IMR-90 (cell line): ENCODE results near the gene SLC1A7. TPM values are rescaled to one million over a fixed set of nuclear protein-coding genes. Genes with fewer than 3 reads are reported as not detected.

ENCODE experiments used
- ATAC-seq: fragments of 200-7000 bp; cut with Tn5 transposase; 2 replicates; pipeline ENCODE4 v1.9.1; 2020; ENCODE audit warnings: low read depth, mild to moderate bottlenecking, moderate library complexity
- BruUV-seq: library from RNA; stranded (reverse); fragments of 400-500 nt; replicated peaks from 2 replicates; lab custom pipeline; 2021; lab: Mats Ljungman, UMichigan
- CTCF ChIA-PET: fragments of 300-600 bp; formaldehyde crosslinking; extraction: SDS; loops from one replicate; lab custom pipeline; 2021; ENCODE audit warnings: antibody characterized with exemption; lab: Yijun Ruan, JAX
- POLR2A ChIA-PET: fragments of 300-600 bp; sonication (Branson Sonifier 250); formaldehyde crosslinking; loops from one replicate; lab custom pipeline; 2022; ENCODE audit warnings: antibody characterized with exemption; ENCODE audit not compliant: unreplicated experiment; lab: Charles Lee
- DNase-seq: peaks from one replicate; pipeline ENCODE4 v3.0.0; 2013
- H2AFZ ChIP-seq: replicated peaks from 2 replicates; pipeline ENCODE3; 2013; ENCODE audit warnings: low read length, mild to moderate bottlenecking; ENCODE audit not compliant: poor library complexity
- H2AK5ac ChIP-seq: 2 replicates; pipeline ENCODE4 v1.6.1; 2013; ENCODE audit warnings: low read depth, low read length, inconsistent platforms
- H2AK9ac ChIP-seq: replicated peaks from 2 replicates; pipeline ENCODE3; 2013; ENCODE audit warnings: mild to moderate bottlenecking, low read depth, low read length, moderate library complexity; ENCODE audit not compliant: poor library complexity
- H2BK120ac ChIP-seq: 2 replicates; pipeline ENCODE4 v1.6.1; 2013; ENCODE audit warnings: low read depth, low read length, inconsistent platforms
- H2BK15ac ChIP-seq: 3 replicates; pipeline ENCODE4 v1.6.1; 2013; ENCODE audit warnings: low read depth, low read length, inconsistent platforms
- H2BK20ac ChIP-seq: 2 replicates; pipeline ENCODE4 v1.6.1; 2013; ENCODE audit warnings: low read depth, mild to moderate bottlenecking, inconsistent platforms, low read length, moderate library complexity
- H2BK5ac ChIP-seq: 2 replicates; pipeline ENCODE4 v1.6.1; 2013; ENCODE audit warnings: mild to moderate bottlenecking, low read depth, low read length, inconsistent platforms; ENCODE audit not compliant: poor library complexity, severe bottlenecking
- H3K14ac ChIP-seq: replicated peaks from 2 replicates; pipeline ENCODE4 v1.6.1; 2013; ENCODE audit warnings: low read depth, low read length, inconsistent platforms
- H3K18ac ChIP-seq: 2 replicates; pipeline ENCODE4 v1.6.1; 2013; ENCODE audit warnings: low read depth, low read length, control low read depth
- H3K23ac ChIP-seq: 2 replicates; pipeline ENCODE4 v1.6.1; 2013; ENCODE audit warnings: low read depth, low read length, inconsistent platforms
- H3K27ac ChIP-seq: 2 replicates; pipeline ENCODE4 v1.5.1; 2013; ENCODE audit warnings: mild to moderate bottlenecking, control low read depth, low read length; ENCODE audit not compliant: insufficient read depth
- H3K27me3 ChIP-seq: 2 replicates; pipeline ENCODE4 v1.6.1; 2013; ENCODE audit warnings: low read length; ENCODE audit not compliant: control insufficient read depth, insufficient read depth
- H3K36me3 ChIP-seq: 2 replicates; pipeline ENCODE4 v1.6.1; 2013; ENCODE audit warnings: low read length, mixed read lengths; ENCODE audit not compliant: control insufficient read depth, insufficient read depth
- H3K4ac ChIP-seq: 2 replicates; pipeline ENCODE4 v1.6.1; 2013; ENCODE audit warnings: low read depth, low read length, inconsistent platforms
- H3K4me1 ChIP-seq: 2 replicates; pipeline ENCODE4 v1.6.1; 2013; ENCODE audit warnings: low read length, mixed read lengths; ENCODE audit not compliant: control insufficient read depth, insufficient read depth
- H3K4me2 ChIP-seq: 2 replicates; pipeline ENCODE4 v1.6.1; 2013; ENCODE audit warnings: low read depth, mild to moderate bottlenecking, control low read depth, low read length, moderate library complexity
- H3K4me3 ChIP-seq: 2 replicates; pipeline ENCODE4 v1.5.1; 2013; ENCODE audit warnings: low read depth, mild to moderate bottlenecking, control low read depth, low read length, moderate library complexity; ENCODE audit not compliant: insufficient read depth
- H3K56ac ChIP-seq: 2 replicates; pipeline ENCODE4 v1.6.1; 2013; ENCODE audit warnings: low read length, inconsistent platforms; ENCODE audit not compliant: insufficient read depth; ENCODE audit errors: extremely low read depth
- H3K79me1 ChIP-seq, 2 experiments: 2 replicates each; pipeline ENCODE4 v1.6.1; 2013; ENCODE audit warnings: low read length in 2 of 2, inconsistent platforms in 1 of 2, low read depth in 1 of 2
- H3K9ac ChIP-seq: 2 replicates; pipeline ENCODE4 v1.6.1; 2013; ENCODE audit warnings: low read depth, low read length, control low read depth
- H3K9me1 ChIP-seq: 2 replicates; pipeline ENCODE4 v1.6.1; 2013; ENCODE audit warnings: low read length, inconsistent platforms; ENCODE audit not compliant: insufficient read depth
- H3K9me3 ChIP-seq: 2 replicates; pipeline ENCODE4 v1.6.1; 2013; ENCODE audit warnings: low read length; ENCODE audit not compliant: control insufficient read depth, insufficient read depth
- H4K20me1 ChIP-seq: 2 replicates; pipeline ENCODE4 v1.6.1; 2013; ENCODE audit warnings: low read length, inconsistent platforms; ENCODE audit not compliant: insufficient read depth
- H4K5ac ChIP-seq: 2 replicates; pipeline ENCODE4 v1.6.1; 2013; ENCODE audit warnings: mild to moderate bottlenecking, low read depth, low read length, control low read depth
- H4K8ac ChIP-seq, 2 experiments: 2 replicates each; pipeline ENCODE4 v1.6.1; 2013; ENCODE audit warnings: low read depth in 2 of 2, low read length in 2 of 2, control low read depth in 1 of 2, inconsistent platforms in 1 of 2
- H4K91ac ChIP-seq: 2 replicates; pipeline ENCODE4 v1.6.1; 2013; ENCODE audit warnings: low read depth, low read length, inconsistent platforms; ENCODE audit not compliant: insufficient read depth
- BHLHE40 ChIP-seq: fragments of 150-350 bp; IDR thresholded peaks from 2 replicates; pipeline ENCODE4 v1.6.1; 2016; ENCODE audit warnings: mild to moderate bottlenecking, low read depth, low read length
- CEBPB ChIP-seq: IDR thresholded peaks from 2 replicates; pipeline ENCODE4 v1.6.1; 2012; ENCODE audit warnings: low read depth, low read length, improper control_type of control experiment
- CHD1 ChIP-seq: IDR thresholded peaks from 2 replicates; pipeline ENCODE4 v1.6.1; 2012; ENCODE audit warnings: low read depth, low read length, improper control_type of control experiment
- MAFK ChIP-seq: IDR thresholded peaks from 2 replicates; pipeline ENCODE4 v1.6.1; 2012; ENCODE audit warnings: low read depth, low read length, improper control_type of control experiment
- MAZ ChIP-seq: IDR thresholded peaks from 2 replicates; pipeline ENCODE4 v1.6.1; 2012; ENCODE audit warnings: low read depth, mild to moderate bottlenecking, low read length, improper control_type of control experiment, moderate library complexity, borderline replicate concordance
- MXI1 ChIP-seq: IDR thresholded peaks from 2 replicates; pipeline ENCODE4 v1.6.1; 2012; ENCODE audit warnings: low read depth, mild to moderate bottlenecking, low read length, moderate library complexity, borderline replicate concordance
- NFE2L2 ChIP-seq: fragments of 150-350 bp; IDR thresholded peaks from 2 replicates; pipeline ENCODE4 v1.6.1; 2016; ENCODE audit warnings: low read depth, mild to moderate bottlenecking, low read length
- POLR2A ChIP-seq: IDR thresholded peaks from 2 replicates; pipeline ENCODE4 v1.6.1; 2012; ENCODE audit warnings: mild to moderate bottlenecking, low read depth, low read length
- RAD21 ChIP-seq: IDR thresholded peaks from 2 replicates; pipeline ENCODE4 v1.6.1; 2012; ENCODE audit warnings: low read length, improper control_type of control experiment
- RCOR1 ChIP-seq: IDR thresholded peaks from 2 replicates; pipeline ENCODE4 v1.6.1; 2012; ENCODE audit warnings: mild to moderate bottlenecking, low read length, improper control_type of control experiment; ENCODE audit not compliant: insufficient replicate concordance
- RFX5 ChIP-seq: IDR thresholded peaks from 2 replicates; pipeline ENCODE4 v1.8.0; 2012; ENCODE audit warnings: low read depth, mild to moderate bottlenecking, low read length, moderate library complexity
- SMC3 ChIP-seq: fragments of 150-350 bp; IDR thresholded peaks from 2 replicates; pipeline ENCODE4 v1.6.1; 2016; ENCODE audit warnings: low read depth, mild to moderate bottlenecking, antibody characterized with exemption, low read length, moderate library complexity
- WGBS, 2 experiments: methylation state at CpG; one replicate each; pipeline versions ENCODE4 v1.1.5 to v1.1.7; 2013; ENCODE audit warnings: missing lambda C conversion rate in 2 of 2; ENCODE audit not compliant: insufficient read length in 1 of 2; ENCODE audit errors: extremely low coverage in 2 of 2; 5-methylcytosine and 5-hydroxymethylcytosine counted together
- dilution Hi-C: fragments of 300-500 bp; cut with HindIII; formaldehyde crosslinking; loops from one replicate; pipeline ENCODE4 v1.14.3; 2018; ENCODE audit warnings: low sequenced_read_pairs; ENCODE audit not compliant: unreplicated experiment
- in situ Hi-C: fragments of 300-500 bp; cut with MboI; formaldehyde crosslinking; loops from 3 replicates; pipeline ENCODE4 v1.14.3; 2019; ENCODE audit warnings: low sequenced_read_pairs, inconsistent platforms, mixed read lengths
- intact Hi-C: fragments of 100-400 bp; cut with micrococcal nuclease; formaldehyde crosslinking; loops from 2 replicates; pipeline ENCODE4 v1.10.0; 2022
- polyA plus RNA-seq, 3 experiments: library from polyadenylated mRNA; depleted of rRNA; stranded (reverse); fragments of >200 nt; gene quantifications; 2 replicates each; pipeline ENCODE4 v1.2.3, GENCODE V29; 2012; ENCODE audit warnings: low replicate concordance in 1 of 3
- total RNA-seq: library from RNA; depleted of rRNA; stranded (reverse); fragments of >200 nt; gene quantifications from 2 replicates; pipeline ENCODE4 v1.2.3, GENCODE V29; 2012
- TF ChIP-seq, protein P1 (sequence below): fragments of 150-350 bp; IDR thresholded peaks from 2 replicates; pipeline ENCODE4 v1.6.1; 2017; ENCODE audit warnings: mild to moderate bottlenecking, antibody characterized with exemption, low read length, low read depth
- TF ChIP-seq, protein P2 (sequence below): fragments of 150-350 bp; IDR thresholded peaks from 2 replicates; pipeline ENCODE4 v1.6.1; 2016; ENCODE audit warnings: low read depth, mild to moderate bottlenecking, low read length, moderate library complexity, borderline replicate concordance
- TF ChIP-seq, protein P3 (sequence below): conservative IDR thresholded peaks from 2 replicates; pipeline ENCODE4 v1.5.1; 2012; ENCODE audit warnings: mild to moderate bottlenecking, low read depth, low read length, improper control_type of control experiment

SLC1A7 gene
- total and polyA plus RNA-seq, 2 of the 4 experiments (the other 2 are of a cell fraction), result 0.05 TPM; not detected in 1

DNA sequence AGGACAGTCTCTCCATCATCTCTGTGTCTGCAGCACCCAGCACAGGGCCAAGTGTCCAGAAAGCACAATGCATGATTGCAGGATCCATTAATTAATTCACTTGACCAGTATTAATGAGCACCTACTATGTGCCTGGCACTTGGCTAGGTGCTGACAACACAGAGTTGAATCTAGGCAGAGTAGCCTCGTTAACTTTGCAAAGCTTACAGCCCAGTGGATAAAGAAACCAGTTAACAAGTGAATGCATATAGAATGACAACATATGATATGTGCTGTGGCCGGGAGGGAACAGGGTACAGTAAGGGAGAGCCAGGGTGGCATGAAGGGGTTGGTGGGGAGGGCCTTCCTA lies 10.9 kb downstream of the SLC1A7 start:
- dilution Hi-C loops, result no loop called here
- in situ Hi-C loops, result no loop called here
- Histone ChIP-seq H3K56ac (no peak overlapping the region), H4K8ac (no peak overlapping the region), H3K27me3 (no peaks in the 10 kb centered on the region), H2AFZ (no peak overlapping the region), H2BK120ac (peak overlapping the region; percentile 71), H3K18ac (no peak overlapping the region), H3K4me2 (no peak overlapping the region), H3K27ac (no peak overlapping the region), H3K14ac (0 out of 2 replicates have a peak overlapping the region, but pooled peaks have one; percentile 52), H2BK20ac (peak overlapping the region; percentile 67), H2BK5ac (no peak overlapping the region), H3K79me1 (no peaks in the 10 kb centered on the region), H3K36me3 (no peaks in the 10 kb centered on the region), H3K23ac (peak overlapping the region; percentile 23; the same call in 1 of the 2 replicates), H3K4me3 (no peak overlapping the region), H3K9me1 (peaks cover 26% of the 10 kb centered on the region), H3K9me3 (no peaks in the 10 kb centered on the region), H2AK9ac (no peak overlapping the region), H4K20me1 (no peaks in the 10 kb centered on the region), H3K4ac (peak overlapping the region; percentile 44; the same call in 1 of the 2 replicates), H3K4me1 (peaks cover 10% of the 10 kb centered on the region), H3K9ac (no peak overlapping the region), H4K91ac (peak overlapping the region; percentile 55), H2AK5ac (peak overlapping the region; percentile 23), H4K5ac (no peak overlapping the region), H2BK15ac (peak overlapping the region; percentile 64; the same call in 2 of the 3 replicates)
- WGBS, 2 experiments, result 100% methylated on average over 2 of the region's 2 CpGs; no CpG with 5 or more reads in 1 of the 2 experiments
- POLR2A ChIA-PET, result no interaction called here
- ATAC-seq (no peak), DNase-seq (no peak)
- intact Hi-C loops, result no loop called here
- TF ChIP-seq NFE2L2 (no peak), RFX5 (no peak), POLR2A (no peak), RCOR1 (no peak), BHLHE40 (no peak), SMC3 (no peak), CHD1 (no peak), MAFK (no peak), RAD21 (no peak), MAZ (no peak), MXI1 (no peak), CEBPB (no peak)
- TF ChIP-seq, protein P1, sequence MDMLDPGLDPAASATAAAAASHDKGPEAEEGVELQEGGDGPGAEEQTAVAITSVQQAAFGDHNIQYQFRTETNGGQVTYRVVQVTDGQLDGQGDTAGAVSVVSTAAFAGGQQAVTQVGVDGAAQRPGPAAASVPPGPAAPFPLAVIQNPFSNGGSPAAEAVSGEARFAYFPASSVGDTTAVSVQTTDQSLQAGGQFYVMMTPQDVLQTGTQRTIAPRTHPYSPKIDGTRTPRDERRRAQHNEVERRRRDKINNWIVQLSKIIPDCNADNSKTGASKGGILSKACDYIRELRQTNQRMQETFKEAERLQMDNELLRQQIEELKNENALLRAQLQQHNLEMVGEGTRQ, result no peak
- TF ChIP-seq, protein P2, sequence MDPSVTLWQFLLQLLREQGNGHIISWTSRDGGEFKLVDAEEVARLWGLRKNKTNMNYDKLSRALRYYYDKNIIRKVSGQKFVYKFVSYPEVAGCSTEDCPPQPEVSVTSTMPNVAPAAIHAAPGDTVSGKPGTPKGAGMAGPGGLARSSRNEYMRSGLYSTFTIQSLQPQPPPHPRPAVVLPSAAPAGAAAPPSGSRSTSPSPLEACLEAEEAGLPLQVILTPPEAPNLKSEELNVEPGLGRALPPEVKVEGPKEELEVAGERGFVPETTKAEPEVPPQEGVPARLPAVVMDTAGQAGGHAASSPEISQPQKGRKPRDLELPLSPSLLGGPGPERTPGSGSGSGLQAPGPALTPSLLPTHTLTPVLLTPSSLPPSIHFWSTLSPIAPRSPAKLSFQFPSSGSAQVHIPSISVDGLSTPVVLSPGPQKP, result no peak
- TF ChIP-seq, protein P3, sequence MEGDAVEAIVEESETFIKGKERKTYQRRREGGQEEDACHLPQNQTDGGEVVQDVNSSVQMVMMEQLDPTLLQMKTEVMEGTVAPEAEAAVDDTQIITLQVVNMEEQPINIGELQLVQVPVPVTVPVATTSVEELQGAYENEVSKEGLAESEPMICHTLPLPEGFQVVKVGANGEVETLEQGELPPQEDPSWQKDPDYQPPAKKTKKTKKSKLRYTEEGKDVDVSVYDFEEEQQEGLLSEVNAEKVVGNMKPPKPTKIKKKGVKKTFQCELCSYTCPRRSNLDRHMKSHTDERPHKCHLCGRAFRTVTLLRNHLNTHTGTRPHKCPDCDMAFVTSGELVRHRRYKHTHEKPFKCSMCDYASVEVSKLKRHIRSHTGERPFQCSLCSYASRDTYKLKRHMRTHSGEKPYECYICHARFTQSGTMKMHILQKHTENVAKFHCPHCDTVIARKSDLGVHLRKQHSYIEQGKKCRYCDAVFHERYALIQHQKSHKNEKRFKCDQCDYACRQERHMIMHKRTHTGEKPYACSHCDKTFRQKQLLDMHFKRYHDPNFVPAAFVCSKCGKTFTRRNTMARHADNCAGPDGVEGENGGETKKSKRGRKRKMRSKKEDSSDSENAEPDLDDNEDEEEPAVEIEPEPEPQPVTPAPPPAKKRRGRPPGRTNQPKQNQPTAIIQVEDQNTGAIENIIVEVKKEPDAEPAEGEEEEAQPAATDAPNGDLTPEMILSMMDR, result no peak
- CTCF ChIA-PET, result interaction anchor here (0.7 kb wide), 1 partner anchor 201 kb away, joined by 3 read pairs; no protein-coding TSS in a partner anchor
- BruUV-seq, result no TSS peak
